Brain microvascular endothelial cell (primary cell): ENCODE results near the gene ELK4.

Source experiments
- DNase-seq: peaks from one replicate; pipeline ENCODE4 v3.0.0-alpha.2; 2020
- H3K27ac ChIP-seq: fragments of 250-450 bp; sonication (Bioruptor Pico); 2 replicates; pipeline ENCODE4 v1.5.1; 2020; ENCODE audit warnings: mild to moderate bottlenecking, moderate library complexity
- H3K27me3 ChIP-seq: fragments of 250-450 bp; sonication (Bioruptor Pico); replicated peaks from 2 replicates; pipeline ENCODE4 v1.5.1; 2020; ENCODE audit warnings: mild to moderate bottlenecking
- H3K36me3 ChIP-seq: fragments of 250-450 bp; sonication (Bioruptor Pico); replicated peaks from 2 replicates; pipeline ENCODE4 v1.5.1; 2020; ENCODE audit warnings: mild to moderate bottlenecking
- H3K4me3 ChIP-seq: 2 replicates; pipeline ENCODE4 v1.5.1; 2011; ENCODE audit warnings: low read depth, mild to moderate bottlenecking, control low read depth, low read length, moderate library complexity
- CTCF ChIP-seq: IDR thresholded peaks from 2 replicates; pipeline ENCODE4 v1.5.1; 2011; ENCODE audit warnings: low read depth, mild to moderate bottlenecking, moderate library complexity, low read length, control low read depth, inconsistent platforms; ENCODE audit errors: missing control alignments
- in situ Hi-C: cut with HindIII; loops from 2 replicates; pipeline ENCODE4 v1.10.0; 2017; ENCODE audit warnings: low sequenced_read_pairs, low pct_ligation_motif_present

Gene ELK4

GRCh38 chr1:205582471-205583291, 49.1 kb downstream of the ELK4 start:
- H3K36me3 ChIP-seq: no peaks in the 10 kb centered on the region
- H3K27ac ChIP-seq: no peak overlapping the region
- DNase-seq: no peak
- peaks cover 21% of the 10 kb centered on the region for H3K27me3 ChIP-seq
- in situ Hi-C loops: no loop called here
- H3K4me3 ChIP-seq: no peak overlapping the region
- TF ChIP-seq CTCF: no peak

GRCh38 chr1:205582046-205582445, 49.8 kb downstream of the ELK4 start:
- Histone ChIP-seq H3K27ac (no peak overlapping the region), H3K27me3 (peaks cover 28% of the 10 kb centered on the region), H3K4me3 (no peak overlapping the region), H3K36me3 (no peaks in the 10 kb centered on the region)
- in situ Hi-C loops: no loop called here
- no peak for TF ChIP-seq CTCF
- no peak for DNase-seq

DNA sequence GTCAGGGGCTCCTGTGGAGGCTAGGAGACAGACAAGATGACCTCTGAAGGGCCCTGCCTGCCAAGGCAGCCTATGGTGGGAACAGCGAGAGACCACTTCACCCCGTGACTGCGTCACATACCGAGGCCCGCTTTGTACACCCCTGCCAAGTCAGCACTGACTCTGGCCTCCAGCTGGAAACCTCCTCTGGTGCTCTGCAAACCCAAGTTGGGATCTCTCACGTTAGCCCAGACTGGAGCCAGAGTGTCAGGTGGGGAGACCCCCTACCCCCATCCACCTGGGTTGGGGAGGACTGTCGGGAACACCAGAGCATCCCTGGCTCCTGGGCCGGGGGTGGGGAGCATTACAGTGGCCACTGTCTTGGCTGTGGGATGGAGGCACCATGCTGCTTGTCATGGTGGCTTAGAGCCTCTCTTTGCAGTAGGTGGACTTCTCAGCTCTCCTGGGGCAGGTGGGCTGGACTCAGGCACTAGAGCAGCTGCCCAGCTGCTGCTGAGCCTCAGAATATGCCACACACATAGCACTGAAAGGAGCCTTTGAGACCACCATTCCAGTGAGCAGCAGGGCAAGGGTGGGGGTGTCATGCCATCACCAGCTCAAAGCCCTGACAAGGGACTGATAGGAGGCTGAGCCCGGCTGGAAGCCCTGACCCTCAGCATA, 50.4 kb downstream of the ELK4 start:
- in situ Hi-C loops: no loop called here

GRCh38 chr1:205580923-205581180, 51.0 kb downstream of the ELK4 start:
- in situ Hi-C loops: no loop called here
- Histone ChIP-seq H3K27me3 (peaks cover 39% of the 10 kb centered on the region), H3K27ac (no peak overlapping the region), H3K36me3 (no peaks in the 10 kb centered on the region), H3K4me3 (no peak overlapping the region)
- no peak for TF ChIP-seq CTCF
- no peak for DNase-seq

More for the DNA sequence above, 50.4 kb downstream of the ELK4 start:
- no peak for DNase-seq
- no peaks in the 10 kb centered on the region for H3K36me3 ChIP-seq
- H3K4me3 ChIP-seq: no peak overlapping the region
- H3K27ac ChIP-seq: no peak overlapping the region
- peaks cover 34% of the 10 kb centered on the region for H3K27me3 ChIP-seq
- no peak for TF ChIP-seq CTCF

- in situ Hi-C loops: no loop called here
- TF ChIP-seq CTCF: no peak
- DNase-seq: no peak
- Histone ChIP-seq H3K27ac (no peak overlapping the region), H3K27me3 (peaks cover 42% of the 10 kb centered on the region), H3K36me3 (no peaks in the 10 kb centered on the region), H3K4me3 (no peak overlapping the region)
Measured at GRCh38 chr1:205580140-205580922, 51.5 kb downstream of the ELK4 start.
